H1 (cell line): ENCODE results near the gene ELP6. TPM values are rescaled to one million over a fixed set of nuclear protein-coding genes. Genes with fewer than 3 reads are reported as not detected.
A peak's percentile ranks its signal among the peaks of the same experiment; 100 is the strongest.

ENCODE experiments used
- CTCF ChIA-PET: fragments of 300-600 bp; sonication (Branson Sonifier 250); formaldehyde crosslinking; loops from one replicate; lab custom pipeline; 2021; ENCODE audit not compliant: partially characterized antibody; lab: Charles Lee
- POLR2A ChIA-PET: fragments of 300-600 bp; sonication (Branson Sonifier 250); formaldehyde crosslinking; loops from one replicate; lab custom pipeline; 2021; ENCODE audit warnings: inconsistent platforms; ENCODE audit not compliant: partially characterized antibody; lab: Charles Lee
- DNase-seq, 2 experiments: peaks; one replicate each; pipeline versions ENCODE4 v3.0.0 to v3.0.0-alpha.2; 2010 to 2022; ENCODE audit warnings: low spot score in 2 of 2, low read depth in 1 of 2, mixed read lengths in 1 of 2
- FAIRE-seq: peaks from 2 replicates; lab custom pipeline; 2011; peaks lifted over from hg19 to GRCh38; lab: Jason Lieb, UNC
- H2AFZ ChIP-seq: 2 replicates; pipeline ENCODE4 v1.8.1; 2012; ENCODE audit warnings: low read length, inconsistent platforms
- H2AK5ac ChIP-seq: 2 replicates; pipeline ENCODE4 v1.6.1; 2013; ENCODE audit warnings: low read depth, low read length
- H2BK120ac ChIP-seq: replicated peaks from 2 replicates; pipeline ENCODE3; 2013; ENCODE audit warnings: low read depth, low read length, inconsistent platforms
- H2BK12ac ChIP-seq: 2 replicates; pipeline ENCODE4 v1.6.1; 2013; ENCODE audit warnings: low read depth, low read length
- H2BK15ac ChIP-seq: 2 replicates; pipeline ENCODE4 v1.6.1; 2013; ENCODE audit warnings: low read length
- H2BK20ac ChIP-seq: 2 replicates; pipeline ENCODE4 v1.6.1; 2013; ENCODE audit warnings: low read length
- H2BK5ac ChIP-seq: 2 replicates; pipeline ENCODE4 v1.6.1; 2013; ENCODE audit warnings: low read depth, low read length
- H3K14ac ChIP-seq: 2 replicates; pipeline ENCODE4 v1.6.1; 2013; ENCODE audit warnings: inconsistent platforms; ENCODE audit not compliant: insufficient read length
- H3K18ac ChIP-seq: 2 replicates; pipeline ENCODE4 v1.6.1; 2013; ENCODE audit warnings: low read length; ENCODE audit errors: extremely low read depth
- H3K23ac ChIP-seq: 2 replicates; pipeline ENCODE4 v1.6.1; 2013; ENCODE audit warnings: inconsistent platforms; ENCODE audit not compliant: insufficient read length
- H3K23me2 ChIP-seq: 2 replicates; pipeline ENCODE4 v1.6.1; 2013; ENCODE audit warnings: low read depth, low read length
- H3K27ac ChIP-seq: 2 replicates; pipeline ENCODE4 v1.6.1; 2011; ENCODE audit warnings: low read depth, low read length, inconsistent platforms
- H3K27me3 ChIP-seq, 4 experiments: replicated peaks in 1 of 4; 1 replicate in 1 of 4; 2 replicates in 3 of 4; pipeline versions ENCODE4 v1.6.1 to v1.8.1; 2011 to 2013; ENCODE audit warnings: low read length in 3 of 4, mild to moderate bottlenecking in 3 of 4, inconsistent platforms in 2 of 4, mixed read lengths in 2 of 4, moderate library complexity in 1 of 4; ENCODE audit not compliant: control insufficient read depth in 3 of 4, insufficient read depth in 3 of 4; ENCODE audit errors: extremely low read depth in 1 of 4
- H3K36me3 ChIP-seq, 4 experiments: 2 replicates each; pipeline versions ENCODE4 v1.6.1 to v1.8.1; 2011 to 2013; ENCODE audit warnings: mild to moderate bottlenecking in 4 of 4, low read length in 3 of 4, moderate library complexity in 2 of 4, control low read depth in 1 of 4, inconsistent platforms in 1 of 4; ENCODE audit not compliant: insufficient read depth in 4 of 4, control insufficient read depth in 2 of 4
- H3K4ac ChIP-seq: replicated peaks from 2 replicates; pipeline ENCODE3; 2013; ENCODE audit warnings: low read length, low read depth, mixed read lengths, inconsistent platforms; ENCODE audit not compliant: insufficient read length
- H3K4me1 ChIP-seq, 4 experiments: replicated peaks in 1 of 4; 1 replicate in 1 of 4; 2 replicates in 3 of 4; pipeline versions ENCODE4 v1.6.1 to v1.8.1; 2011 to 2013; ENCODE audit warnings: low read length in 3 of 4, inconsistent platforms in 2 of 4, mixed read lengths in 1 of 4; ENCODE audit not compliant: insufficient read depth in 4 of 4, control insufficient read depth in 3 of 4
- H3K4me2 ChIP-seq, 2 experiments: 2 replicates each; pipeline versions ENCODE4 v1.6.1 to v1.8.1; 2011 to 2013; ENCODE audit warnings: low read depth in 2 of 2, low read length in 2 of 2, control low read depth in 1 of 2, inconsistent platforms in 1 of 2, mild to moderate bottlenecking in 1 of 2; ENCODE audit not compliant: insufficient read depth in 1 of 2
- H3K4me3 ChIP-seq, 4 experiments: fragments of 200-600, 300-600 bp in 1 of 4; sonication (generic), shearing (Covaris generic), sonication (Bioruptor Twin) in 1 of 4; 2 replicates each; pipeline versions ENCODE4 v1.5.1 to v1.8.1; 2011 to 2016; ENCODE audit warnings: low read length in 4 of 4, low read depth in 3 of 4, control low read depth in 2 of 4, inconsistent platforms in 2 of 4, mild to moderate bottlenecking in 2 of 4, mixed read lengths in 1 of 4, moderate library complexity in 1 of 4; ENCODE audit not compliant: insufficient read depth in 2 of 4; ENCODE audit errors: extremely low read depth in 1 of 4
- H3K56ac ChIP-seq: replicated peaks from 2 replicates; pipeline ENCODE3; 2013; ENCODE audit warnings: low read depth, mild to moderate bottlenecking, mixed read lengths, low read length, inconsistent platforms; ENCODE audit not compliant: insufficient read length
- H3K79me1 ChIP-seq: 2 replicates; pipeline ENCODE4 v1.6.1; 2013; ENCODE audit warnings: low read depth, low read length, control low read depth
- H3K79me2 ChIP-seq, 2 experiments: 2 replicates each; pipeline versions ENCODE4 v1.6.1 to v1.8.1; 2012 to 2013; ENCODE audit warnings: low read length in 2 of 2, mild to moderate bottlenecking in 2 of 2, inconsistent platforms in 1 of 2; ENCODE audit not compliant: insufficient read depth in 2 of 2, control insufficient read depth in 1 of 2
- H3K9ac ChIP-seq, 4 experiments: replicated peaks in 1 of 4; 1 replicate in 1 of 4; 2 replicates in 3 of 4; pipeline versions ENCODE4 v1.6.1 to v1.8.1; 2011 to 2013; ENCODE audit warnings: low read depth in 3 of 4, low read length in 3 of 4, control low read depth in 2 of 4, mild to moderate bottlenecking in 2 of 4, moderate library complexity in 2 of 4, inconsistent platforms in 1 of 4; ENCODE audit errors: extremely low read depth in 1 of 4
- H3K9me3 ChIP-seq, 2 experiments: 2 replicates each; pipeline versions ENCODE4 v1.6.1 to v1.8.1; 2012 to 2013; ENCODE audit warnings: mild to moderate bottlenecking in 2 of 2, moderate library complexity in 2 of 2, control low read depth in 1 of 2, inconsistent platforms in 1 of 2, low read depth in 1 of 2, low read length in 1 of 2, mixed read lengths in 1 of 2; ENCODE audit not compliant: insufficient read depth in 2 of 2
- H4K20me1 ChIP-seq, 2 experiments: replicated peaks in 1 of 2; 2 replicates each; pipeline versions ENCODE3 to v1.8.1; 2011 to 2013; ENCODE audit warnings: inconsistent platforms in 2 of 2, low read length in 2 of 2, mild to moderate bottlenecking in 1 of 2; ENCODE audit not compliant: insufficient read depth in 2 of 2, control insufficient read depth in 1 of 2
- H4K5ac ChIP-seq: 2 replicates; pipeline ENCODE4 v1.6.1; 2013; ENCODE audit warnings: low read length, low read depth, mixed read lengths, inconsistent platforms; ENCODE audit not compliant: insufficient read length
- H4K8ac ChIP-seq: 2 replicates; pipeline ENCODE4 v1.8.0; 2013; ENCODE audit warnings: mild to moderate bottlenecking, moderate library complexity, low read length, inconsistent platforms; ENCODE audit not compliant: insufficient read depth; ENCODE audit errors: extremely low read depth
- H4K91ac ChIP-seq: replicated peaks from 2 replicates; pipeline ENCODE3; 2013; ENCODE audit warnings: low read length, mixed read lengths, inconsistent platforms; ENCODE audit not compliant: insufficient read length
- CTBP2 ChIP-seq: IDR thresholded peaks from 2 replicates; pipeline ENCODE4 v1.7.0; 2011; ENCODE audit warnings: borderline replicate concordance, mild to moderate bottlenecking, moderate library complexity, mixed read lengths, low read length; ENCODE audit not compliant: insufficient read depth, insufficient read length
- HDAC6 ChIP-seq: IDR thresholded peaks from one replicate; pipeline ENCODE4 v1.7.1; 2012; ENCODE audit warnings: low read depth, mild to moderate bottlenecking, inconsistent platforms, low read length, moderate library complexity
- JUND ChIP-seq: IDR thresholded peaks from 2 replicates; pipeline ENCODE4 v1.6.1; 2011; ENCODE audit warnings: mild to moderate bottlenecking, improper control_type of control experiment, low read length
- MAFK ChIP-seq: IDR thresholded peaks from 2 replicates; pipeline ENCODE4 v1.6.1; 2012; ENCODE audit warnings: low read depth, mild to moderate bottlenecking, improper control_type of control experiment, low read length
- POLR2AphosphoS5 ChIP-seq: IDR thresholded peaks from 2 replicates; pipeline ENCODE4 v1.6.1; 2011; ENCODE audit warnings: low read depth, low read length
- RNF2 ChIP-seq: fragments of 200-900, 300-1000 bp; sonication (generic); IDR thresholded peaks from 2 replicates; pipeline ENCODE4 v1.7.1; 2016; ENCODE audit warnings: borderline replicate concordance, low read depth, mild to moderate bottlenecking, antibody characterized with exemption, low read length; ENCODE audit not compliant: poor library complexity, severe bottlenecking; ENCODE audit errors: missing control alignments
- WGBS, 2 experiments: shearing (Covaris generic) in 1 of 2; methylation state at CpG; one replicate each; pipeline versions ENCODE4 v1.1.6 to v1.1.7; 2013 to 2015; ENCODE audit warnings: low lambda C conversion rate in 2 of 2, mixed read lengths in 2 of 2, inconsistent platforms in 1 of 2, low coverage in 1 of 2, missing lambda C conversion rate in 1 of 2; ENCODE audit not compliant: insufficient replicate concordance in 2 of 2, insufficient coverage in 1 of 2, insufficient read length in 1 of 2; ENCODE audit errors: extremely low coverage in 1 of 2, missing lambda C conversion rate in 1 of 2; 5-methylcytosine and 5-hydroxymethylcytosine counted together
- polyA plus RNA-seq, 7 experiments: library from polyadenylated mRNA; depleted of rRNA in 3 of 7; stranded (reverse) in 5 of 7; unstranded in 2 of 7; fragments of >200 nt in 5 of 7; fragments of 200-250 nt in 2 of 7; gene quantifications; 1 replicate in 5 of 7; 2 replicates in 1 of 7; 4 replicates in 1 of 7; pipeline versions ENCODE4 v1.2.1 to v1.2.3, GENCODE V29; 2011 to 2013; ENCODE audit warnings: missing spikeins in 2 of 7, mixed read lengths in 2 of 7
- total RNA-seq: library from RNA; stranded (reverse); fragmentation: NEBNext Ultra II Directional; extraction: Animal tissue kit (Norgen Biotek cat#: 25700); gene quantifications from 2 replicates; pipeline ENCODE4 v1.2.1, GENCODE V29; 2021
- TF ChIP-seq, protein P1 (sequence below): IDR thresholded peaks from 2 replicates; pipeline ENCODE4 v1.6.1; 2012; ENCODE audit warnings: inconsistent platforms

ELP6 gene
- total and polyA plus RNA-seq, 2 of the 8 experiments (the other 6 are each of a cell fraction or from before 2014, with no cell fraction given), result 51.1 to 78.7 TPM

DNA sequence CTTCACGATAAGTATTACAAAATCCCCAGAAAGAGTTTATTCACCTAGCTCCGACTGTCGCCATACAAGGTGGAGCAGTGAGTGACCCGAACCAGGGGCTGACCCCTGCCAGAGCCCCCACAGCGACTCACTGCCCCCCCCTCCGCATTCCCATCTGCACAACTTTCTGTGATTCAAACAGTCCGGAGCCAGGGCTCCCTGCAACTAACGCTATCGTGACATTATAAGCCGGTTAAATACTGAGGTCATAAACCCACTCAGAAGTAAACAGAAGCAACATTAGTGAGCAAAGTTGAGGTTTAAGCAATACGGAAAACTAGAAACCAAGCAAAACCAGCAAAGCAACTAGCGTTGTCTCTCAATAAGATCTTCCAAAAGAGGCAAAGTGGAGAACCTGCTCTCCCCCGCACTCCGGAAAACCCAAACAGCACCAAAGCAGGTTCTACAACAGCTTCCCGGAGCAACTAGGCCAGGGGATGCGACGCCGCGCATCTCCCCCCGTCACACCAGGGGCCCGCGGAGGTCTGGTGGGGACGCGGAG lies 38.4 kb downstream of the ELP6 start:
- Histone ChIP-seq H2BK5ac (no peak overlapping the region), H3K79me1 (peaks cover 6% of the 10 kb centered on the region; the same call in 1 of the 2 replicates), H2BK20ac (no peak overlapping the region), H3K23ac (no peak overlapping the region), H3K79me2 (peaks cover 7 to 49% of the 10 kb centered on the region in 2 experiments), H2BK15ac (no peak overlapping the region), H4K20me1 (peaks cover 0 to 12% of the 10 kb centered on the region in 2 experiments), H3K14ac (no peak overlapping the region), H2BK12ac (no peak overlapping the region), H2AFZ (no peak overlapping the region), H3K4me2 (peak overlapping the region; percentile 77 to 78), H3K4me3 (peak overlapping the region; percentile 76 to 91 (median 86)), H3K27ac (no peak overlapping the region), H4K5ac (peak overlapping the region; percentile 26), H3K23me2 (peaks cover 3% of the 10 kb centered on the region; the same call in 1 of the 2 replicates), H4K8ac (no peak overlapping the region; the same call in 1 of the 2 replicates), H3K9me3 (no peaks in the 10 kb centered on the region), H2AK5ac (no peak overlapping the region), H3K56ac (peak overlapping the region; percentile 19), H3K9ac (peak overlapping the region in 3 of 4 experiments; percentile 49 to 68 (median 58); a peak in 5 of 7 replicates), H4K91ac (no peak overlapping the region), H3K4me1 (peaks cover 3 to 6% (median 4%) of the 10 kb centered on the region in 4 experiments; a peak in 3 of 7 replicates), H3K36me3 (no peaks in the 10 kb centered on the region), H3K18ac (peak overlapping the region; percentile 32; the same call in 1 of the 2 replicates), H2BK120ac (no peak overlapping the region), H3K27me3 (no peaks in the 10 kb centered on the region), H3K4ac (no peak overlapping the region)
- TF ChIP-seq CTBP2 (no peak), POLR2AphosphoS5 (no peak), RNF2 (no peak), MAFK (no peak), JUND (no peak), HDAC6 (no peak)
- TF ChIP-seq, protein P1, sequence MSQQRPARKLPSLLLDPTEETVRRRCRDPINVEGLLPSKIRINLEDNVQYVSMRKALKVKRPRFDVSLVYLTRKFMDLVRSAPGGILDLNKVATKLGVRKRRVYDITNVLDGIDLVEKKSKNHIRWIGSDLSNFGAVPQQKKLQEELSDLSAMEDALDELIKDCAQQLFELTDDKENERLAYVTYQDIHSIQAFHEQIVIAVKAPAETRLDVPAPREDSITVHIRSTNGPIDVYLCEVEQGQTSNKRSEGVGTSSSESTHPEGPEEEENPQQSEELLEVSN, result no peak
- FAIRE-seq (no peak), DNase-seq (no peak)
- ChIA-PET POLR2A (interaction anchor here (0.8 to 1.7 kb wide), 5 partner anchors 9 to 350 kb away, joined by 3 to 5 read pairs (median 3); no protein-coding TSS in a partner anchor), CTCF (interaction anchor here (0.8 to 2.2 kb wide), 12 partner anchors 9 to 54 kb away, joined by 3 to 8 read pairs (median 4); no protein-coding TSS in a partner anchor)
- WGBS, 2 experiments, result 4% methylated on average over 24 of the region's 24 CpGs; no CpG with 5 or more reads in 1 of the 2 experiments
